AG10803 (cell line): ENCODE results near the gene TBATA.

Source experiments
- DNase-seq: peaks from one replicate; pipeline ENCODE4 v3.0.0; 2010; ENCODE audit warnings: low read depth
- H3K4me3 ChIP-seq: 2 replicates; pipeline ENCODE4 v1.5.1; 2011; ENCODE audit warnings: mild to moderate bottlenecking, low read length, control low read depth
- TF ChIP-seq, protein P1 (sequence below): conservative IDR thresholded peaks from 2 replicates; pipeline ENCODE4 v1.5.1; 2011; ENCODE audit warnings: mild to moderate bottlenecking, low read length, control low read depth, inconsistent platforms

TBATA gene

DNA sequence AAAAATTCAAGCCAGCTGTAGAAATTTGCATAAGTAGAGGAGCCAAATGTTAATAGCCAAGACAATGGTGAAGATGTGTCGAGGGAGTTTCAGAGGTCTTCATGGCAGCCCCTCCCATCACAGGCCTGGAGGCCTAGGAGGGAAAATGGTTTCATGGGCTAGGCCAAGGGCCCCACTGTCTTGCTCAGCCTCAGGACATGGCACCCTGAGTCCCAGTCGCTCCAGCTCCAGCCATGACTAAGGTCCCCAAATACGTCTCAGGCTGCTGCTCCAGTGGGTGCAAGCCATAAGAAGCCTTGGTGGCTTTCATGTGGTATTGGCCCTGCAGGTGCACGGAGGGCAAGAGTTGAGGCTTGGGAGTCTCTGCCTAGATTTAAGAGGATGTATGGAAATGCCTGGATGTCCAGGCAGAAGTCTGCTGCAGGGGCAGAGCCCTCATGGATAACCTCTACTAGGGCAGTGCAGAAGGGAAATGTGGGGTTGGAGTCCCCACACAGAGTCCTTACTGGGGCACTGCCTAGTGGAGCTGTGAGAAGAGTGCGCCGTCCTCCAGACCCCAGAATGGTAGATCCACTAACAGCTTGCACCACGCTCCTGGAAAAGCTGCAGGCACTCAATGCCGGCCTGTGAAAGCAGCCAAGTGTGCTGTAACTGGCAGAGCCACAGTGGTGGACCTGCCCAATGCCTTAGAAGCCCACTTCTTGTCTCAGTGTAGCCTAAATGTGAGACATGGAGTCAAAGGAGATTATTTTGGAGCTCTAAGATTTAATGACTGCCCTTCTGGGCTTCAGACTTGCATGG, 19.2 kb downstream of the TBATA start:
- DNase-seq = no peak
- TF ChIP-seq, protein P1, sequence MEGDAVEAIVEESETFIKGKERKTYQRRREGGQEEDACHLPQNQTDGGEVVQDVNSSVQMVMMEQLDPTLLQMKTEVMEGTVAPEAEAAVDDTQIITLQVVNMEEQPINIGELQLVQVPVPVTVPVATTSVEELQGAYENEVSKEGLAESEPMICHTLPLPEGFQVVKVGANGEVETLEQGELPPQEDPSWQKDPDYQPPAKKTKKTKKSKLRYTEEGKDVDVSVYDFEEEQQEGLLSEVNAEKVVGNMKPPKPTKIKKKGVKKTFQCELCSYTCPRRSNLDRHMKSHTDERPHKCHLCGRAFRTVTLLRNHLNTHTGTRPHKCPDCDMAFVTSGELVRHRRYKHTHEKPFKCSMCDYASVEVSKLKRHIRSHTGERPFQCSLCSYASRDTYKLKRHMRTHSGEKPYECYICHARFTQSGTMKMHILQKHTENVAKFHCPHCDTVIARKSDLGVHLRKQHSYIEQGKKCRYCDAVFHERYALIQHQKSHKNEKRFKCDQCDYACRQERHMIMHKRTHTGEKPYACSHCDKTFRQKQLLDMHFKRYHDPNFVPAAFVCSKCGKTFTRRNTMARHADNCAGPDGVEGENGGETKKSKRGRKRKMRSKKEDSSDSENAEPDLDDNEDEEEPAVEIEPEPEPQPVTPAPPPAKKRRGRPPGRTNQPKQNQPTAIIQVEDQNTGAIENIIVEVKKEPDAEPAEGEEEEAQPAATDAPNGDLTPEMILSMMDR = no peak
- no peak overlapping the region for H3K4me3 ChIP-seq

DNA sequence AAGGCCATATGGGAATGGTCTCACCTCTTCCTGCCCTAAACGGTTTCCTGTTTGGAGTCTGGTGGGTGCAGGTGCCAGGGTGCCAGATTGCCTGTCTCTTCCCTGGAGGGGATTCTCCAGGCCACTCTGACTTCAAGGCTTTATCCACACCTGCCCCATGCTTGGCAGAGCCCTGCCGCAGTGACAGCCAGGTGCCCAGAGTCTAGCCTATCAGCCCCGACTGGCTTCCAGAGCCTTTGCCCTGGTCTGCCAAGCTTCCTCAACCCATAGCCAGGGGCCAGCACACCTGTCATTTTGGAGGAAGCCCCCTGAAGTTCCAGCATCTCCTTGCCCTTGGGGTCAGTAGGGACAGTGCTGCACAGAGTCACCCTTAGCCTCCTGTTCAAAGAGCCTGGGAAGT, 21.6 kb downstream of the TBATA start:
- no peak overlapping the region for H3K4me3 ChIP-seq
- TF ChIP-seq, protein P1 = no peak
- no peak for DNase-seq

DNA sequence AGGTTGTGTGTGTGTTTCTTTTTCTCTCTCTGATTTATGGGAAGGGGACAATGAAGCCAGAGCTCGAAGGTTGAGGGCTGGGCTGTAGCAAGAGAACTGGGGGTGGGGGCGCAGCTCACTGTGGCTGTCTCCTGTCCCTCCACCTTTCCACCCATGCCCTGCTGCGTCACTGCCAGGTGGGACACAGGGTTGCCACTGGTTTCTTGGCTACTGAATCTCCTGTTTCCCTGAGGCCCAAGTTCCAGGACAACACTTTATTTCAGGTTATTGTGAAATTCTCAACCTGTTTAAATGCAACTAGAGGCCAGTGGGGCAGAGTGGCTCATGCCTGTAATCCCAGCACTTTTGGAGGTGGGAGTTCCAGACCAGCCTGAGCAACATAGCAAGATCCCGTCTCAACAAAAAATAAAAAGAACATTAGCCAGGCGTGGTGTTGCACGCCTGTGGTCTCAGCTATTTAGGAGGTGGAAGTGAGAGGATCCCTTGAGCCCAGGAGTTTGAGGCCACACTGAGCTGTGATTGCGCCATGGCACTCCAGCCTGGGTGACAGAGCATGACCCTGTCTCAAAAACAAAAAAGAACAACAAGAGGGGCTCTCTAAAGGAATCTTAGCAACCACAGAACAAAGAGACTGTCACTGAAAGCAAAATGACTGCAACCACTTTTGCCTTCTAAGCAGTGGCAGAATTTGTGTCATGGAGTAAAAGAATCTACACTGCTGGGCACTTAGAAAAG, 22.6 kb downstream of the TBATA start:
- no peak for DNase-seq
- TF ChIP-seq, protein P1 = no peak
- no peak overlapping the region for H3K4me3 ChIP-seq

DNA sequence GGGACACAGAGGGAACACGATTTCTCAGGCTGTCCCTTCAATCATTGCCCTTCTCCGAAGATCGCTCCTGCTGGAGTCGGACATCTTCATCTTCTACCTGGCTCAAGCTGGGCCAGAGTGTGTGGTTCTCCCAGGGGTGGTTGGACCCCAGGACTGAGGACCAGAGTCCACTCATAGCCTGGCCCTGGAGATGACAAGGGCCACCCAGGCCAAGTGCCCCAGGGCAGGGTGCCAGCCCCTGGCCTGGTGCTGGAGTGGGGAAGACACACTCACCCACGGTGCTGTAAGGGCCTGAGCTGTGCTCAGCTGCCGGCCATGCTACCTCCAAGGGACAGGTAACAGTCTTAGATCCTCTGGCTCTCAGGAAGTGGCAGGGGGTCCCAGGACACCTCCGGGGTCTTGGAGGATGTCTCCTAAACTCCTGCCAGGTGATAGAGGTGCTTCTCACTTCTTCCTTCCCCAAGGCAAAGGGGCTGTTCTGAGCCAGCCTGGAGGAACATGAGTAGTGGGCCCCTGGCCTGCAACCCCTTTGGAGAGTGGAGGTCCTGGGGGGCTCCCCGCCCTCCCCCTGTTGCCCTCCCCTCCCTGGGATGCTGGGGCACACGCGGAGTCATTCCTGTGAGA, 23.3 kb downstream of the TBATA start:
- DNase-seq = no peak
- H3K4me3 ChIP-seq = no peak overlapping the region
- TF ChIP-seq, protein P1 = no peak

DNA sequence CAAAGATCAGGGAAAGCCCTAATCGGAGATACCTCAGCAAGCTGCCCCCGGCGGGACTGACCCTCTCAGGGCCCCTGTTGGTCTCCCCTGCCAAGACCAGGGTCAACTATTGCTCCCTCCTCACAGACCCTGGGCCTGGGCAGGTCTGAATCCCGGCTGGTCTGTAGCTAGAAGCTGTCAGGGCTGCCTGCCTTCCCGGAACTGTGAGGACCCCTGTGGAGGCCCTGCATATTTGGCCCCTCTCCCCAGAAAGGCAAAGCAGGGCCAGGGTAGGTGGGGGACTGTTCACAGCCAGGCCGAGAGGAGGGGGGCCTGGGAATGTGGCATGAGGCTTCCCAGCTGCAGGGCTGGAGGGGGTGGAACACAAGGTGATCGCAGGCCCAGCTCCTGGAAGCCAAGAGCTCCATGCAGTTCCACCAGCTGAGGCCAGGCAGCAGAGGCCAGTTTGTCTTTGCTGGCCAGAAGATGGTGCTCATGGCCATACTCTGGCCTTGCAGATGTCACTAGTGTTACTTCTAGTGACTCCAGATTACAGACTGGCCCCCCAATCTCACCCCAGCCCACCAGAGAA, 24.1 kb downstream of the TBATA start:
- TF ChIP-seq, protein P1 = peak; percentile 34
- H3K4me3 ChIP-seq = no peak overlapping the region
- peak; percentile 25 for DNase-seq

DNA sequence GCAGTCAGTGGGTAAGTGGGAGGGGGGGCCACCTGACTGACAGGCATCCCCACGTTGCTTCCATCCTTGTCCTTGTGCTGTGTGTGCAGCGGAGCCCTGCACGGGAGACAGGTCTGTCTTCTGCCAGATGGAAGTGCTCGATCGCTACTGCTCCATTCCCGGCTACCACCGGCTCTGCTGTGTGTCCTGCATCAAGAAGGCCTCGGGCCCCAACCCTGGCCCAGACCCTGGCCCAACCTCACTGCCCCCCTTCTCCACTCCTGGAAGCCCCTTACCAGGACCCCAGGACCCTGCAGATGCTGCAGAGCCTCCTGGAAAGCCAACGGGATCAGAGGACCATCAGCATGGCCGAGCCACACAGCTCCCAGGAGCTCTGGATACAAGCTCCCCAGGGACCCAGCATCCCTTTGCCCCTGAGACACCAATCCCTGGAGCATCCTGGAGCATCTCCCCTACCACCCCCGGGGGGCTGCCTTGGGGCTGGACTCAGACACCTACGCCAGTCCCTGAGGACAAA, 24.8 kb downstream of the TBATA start:
- no peak for DNase-seq
- H3K4me3 ChIP-seq = no peak overlapping the region
- TF ChIP-seq, protein P1 = no peak
